HG03045 (cell line): Measurements from ENCODE around the gene PTCH1.

Experiments used
- ATAC-seq: cut with Tn5 transposase; IDR thresholded peaks from one replicate; pipeline ENCODE4 v1.9.1; 2021; ENCODE audit warnings: mild to moderate bottlenecking, moderate library complexity; ENCODE audit not compliant: unreplicated experiment

Gene PTCH1

GRCh38 chr9:95411054-95411892 is 105.5 kb downstream of the PTCH1 start:
- no peak for ATAC-seq

GRCh38 chr9:95409650-95410426 is 106.9 kb downstream of the PTCH1 start:
- ATAC-seq: no peak

- ATAC-seq: no peak
Measured at GRCh38 chr9:95407524-95407923, 109.2 kb downstream of the PTCH1 start.

GRCh38 chr9:95406121-95406520 is 110.7 kb downstream of the PTCH1 start:
- no peak for ATAC-seq

GRCh38 chr9:95399261-95399660 is 117.5 kb downstream of the PTCH1 start:
- ATAC-seq: no peak
